Hindlimb muscle (tissue), 1 donor: Measurements from ENCODE around the gene OR56A4. TPM values are rescaled to one million over a fixed set of nuclear protein-coding genes. Genes with fewer than 3 reads are reported as not detected.

Source experiments
- DNase-seq: peaks from one replicate; pipeline ENCODE4 v3.0.0-alpha.2; 2013
- polyA plus RNA-seq: library from polyadenylated mRNA; unstranded; fragments of 120-200 nt; gene quantifications from one replicate; pipeline ENCODE4 v1.2.1, GENCODE V29; 2013; ENCODE audit not compliant: insufficient read length

OR56A4 gene, protein sequence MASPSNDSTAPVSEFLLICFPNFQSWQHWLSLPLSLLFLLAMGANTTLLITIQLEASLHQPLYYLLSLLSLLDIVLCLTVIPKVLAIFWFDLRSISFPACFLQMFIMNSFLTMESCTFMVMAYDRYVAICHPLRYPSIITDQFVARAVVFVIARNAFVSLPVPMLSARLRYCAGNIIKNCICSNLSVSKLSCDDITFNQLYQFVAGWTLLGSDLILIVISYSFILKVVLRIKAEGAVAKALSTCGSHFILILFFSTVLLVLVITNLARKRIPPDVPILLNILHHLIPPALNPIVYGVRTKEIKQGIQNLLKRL
- not detected for polyA plus RNA-seq

- no peak for DNase-seq
Observed at GRCh38 chr11:6006846-6007245, at the start of gene OR56A4. Gene OR56A4 (minus strand): TSS chr11:6006946. CDS start chr11:6002992, 3,954 bp downstream.

- DNase-seq, result no peak
Observed at GRCh38 chr11:6055569-6055968, 48.8 kb upstream of the OR56A4 start.

- DNase-seq, result no peak
Observed at GRCh38 chr11:6052374-6052773, 45.6 kb upstream of the OR56A4 start.

- no peak for DNase-seq
Observed at GRCh38 chr11:6040874-6041273, 34.1 kb upstream of the OR56A4 start.

- no peak for DNase-seq
Observed at GRCh38 chr11:6030708-6031405, 24.1 kb upstream of the OR56A4 start, which contains the start of gene OR56A1. Gene OR56A1 (minus strand): TSS chr11:6030758. CDS start chr11:6027692, 3,066 bp downstream.

DNA sequence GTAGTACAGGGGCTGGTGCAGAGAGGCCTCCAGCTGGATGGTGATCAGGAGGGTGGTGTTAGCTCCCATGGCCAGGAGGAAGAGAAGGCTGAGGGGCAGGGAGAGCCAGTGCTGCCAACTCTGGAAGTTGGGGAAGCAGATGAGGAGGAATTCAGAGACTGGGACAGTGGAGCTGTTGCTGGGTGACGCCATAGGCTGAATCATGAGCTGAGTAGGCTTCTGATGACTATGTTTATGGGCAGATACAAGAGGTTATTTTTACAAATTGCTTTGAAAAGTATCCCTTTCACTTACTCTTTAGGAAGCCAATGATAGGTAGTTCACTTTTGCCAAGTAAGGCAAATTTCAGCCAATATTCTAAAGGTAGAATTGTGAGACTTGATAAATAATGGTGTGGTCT, 20.8 kb upstream of the OR56A4 start:
- no peak for DNase-seq

GRCh38 chr11:6025056-6025455, 18.3 kb upstream of the OR56A4 start:
- DNase-seq, result no peak

DNA sequence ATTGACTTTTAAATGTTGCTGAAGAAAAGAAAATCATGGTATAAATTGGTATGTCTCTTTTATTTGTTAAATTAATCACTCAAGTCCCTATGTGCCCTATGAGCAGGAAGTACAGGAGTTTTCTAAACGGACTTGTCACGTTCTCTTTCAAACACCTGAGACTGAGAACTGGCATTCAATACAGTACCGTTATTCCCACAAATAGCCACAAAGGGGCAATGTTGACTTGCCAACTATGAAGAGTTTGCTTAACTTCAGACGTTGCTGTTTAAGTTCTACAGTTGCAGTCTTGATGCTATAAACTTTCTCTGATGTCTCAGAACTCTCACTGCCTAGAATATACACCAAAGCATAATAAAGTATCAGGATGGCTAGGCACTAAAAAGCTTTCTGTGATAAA, 16.2 kb upstream of the OR56A4 start:
- DNase-seq, result peak; percentile 16

DNA sequence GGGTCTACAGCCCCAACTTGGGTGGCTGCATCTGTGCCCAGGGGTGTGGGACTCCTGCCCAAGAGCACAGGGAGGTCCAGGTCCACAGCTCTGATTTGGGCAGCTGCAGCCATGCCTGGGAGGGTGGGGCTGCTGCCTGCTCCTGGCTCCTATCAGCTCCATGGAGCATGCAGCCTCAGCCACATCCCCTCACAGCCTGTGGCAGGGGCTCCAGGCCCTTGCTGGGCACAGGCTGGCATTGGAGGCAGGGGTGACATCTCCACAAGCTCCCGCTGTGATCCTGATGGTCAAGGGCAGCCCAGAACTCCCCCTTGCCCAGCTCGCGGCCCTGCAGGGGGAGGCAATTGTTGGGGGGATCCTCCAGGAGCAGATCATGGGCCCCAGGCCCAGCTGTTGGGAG, 6.3 kb upstream of the OR56A4 start:
- no peak for DNase-seq

GRCh38 chr11:6012035-6012668, 5.4 kb upstream of the OR56A4 start:
- DNase-seq, result no peak

DNA sequence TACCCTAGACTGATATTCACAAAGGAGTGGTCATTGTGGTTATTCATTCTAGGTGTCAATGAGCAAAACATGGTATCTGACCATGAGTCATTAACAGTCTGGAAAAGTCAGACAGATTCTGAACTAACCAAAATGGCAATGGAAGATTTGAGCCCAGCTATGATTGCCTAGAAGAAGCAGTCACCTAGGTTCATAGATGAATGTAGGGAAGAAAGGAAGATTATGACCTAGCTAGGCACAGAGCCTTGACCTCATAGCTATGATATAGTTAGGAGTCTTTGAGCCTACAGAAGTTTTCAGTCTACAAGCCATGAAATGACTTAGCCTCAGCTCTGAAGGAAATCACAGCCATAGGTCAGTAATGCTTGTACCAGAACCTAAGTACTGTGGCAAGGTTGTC, 351 bp downstream of the OR56A4 start:
- no peak for DNase-seq

DNA sequence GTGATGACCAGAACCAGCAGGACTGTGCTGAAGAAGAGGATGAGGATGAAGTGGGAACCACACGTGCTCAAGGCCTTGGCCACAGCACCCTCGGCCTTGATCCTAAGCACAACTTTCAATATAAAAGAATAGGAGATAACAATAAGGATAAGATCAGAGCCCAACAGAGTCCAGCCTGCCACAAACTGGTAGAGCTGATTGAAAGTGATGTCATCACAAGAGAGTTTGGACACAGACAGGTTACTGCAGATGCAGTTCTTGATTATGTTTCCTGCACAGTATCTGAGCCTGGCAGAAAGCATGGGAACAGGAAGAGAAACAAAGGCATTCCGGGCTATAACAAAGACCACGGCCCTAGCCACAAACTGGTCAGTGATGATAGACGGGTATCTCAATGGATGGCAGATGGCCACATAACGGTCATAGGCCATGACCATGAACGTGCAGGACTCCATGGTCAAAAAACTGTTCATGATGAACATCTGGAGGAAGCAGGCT, 4.5 kb downstream of the OR56A4 start:
- no peak for DNase-seq

DNA sequence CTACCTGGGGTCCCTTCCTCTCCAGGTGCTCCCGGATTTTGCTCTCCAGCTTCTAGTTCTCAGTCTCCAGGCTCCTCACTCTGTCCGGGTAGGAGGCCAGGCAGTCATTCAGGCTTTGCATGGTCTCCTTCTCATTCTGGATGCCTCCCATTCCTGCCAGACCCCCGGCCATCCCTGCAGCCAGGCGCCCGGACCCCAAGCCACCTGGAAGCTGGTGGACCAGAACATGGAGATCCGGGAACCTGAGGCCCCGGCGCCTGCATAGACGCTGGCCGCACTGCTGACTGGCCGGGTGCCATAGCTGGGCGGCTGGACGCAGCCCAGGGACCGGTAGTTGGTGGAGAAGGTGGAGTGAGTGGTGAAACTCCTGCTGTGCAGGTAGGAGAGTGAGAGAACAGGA, 12.0 kb downstream of the OR56A4 start:
- no peak for DNase-seq

- no peak for DNase-seq
Observed at GRCh38 chr11:5992604-5993251, 14.0 kb downstream of the OR56A4 start.

GRCh38 chr11:5992150-5992549, 14.6 kb downstream of the OR56A4 start:
- DNase-seq, result no peak

DNA sequence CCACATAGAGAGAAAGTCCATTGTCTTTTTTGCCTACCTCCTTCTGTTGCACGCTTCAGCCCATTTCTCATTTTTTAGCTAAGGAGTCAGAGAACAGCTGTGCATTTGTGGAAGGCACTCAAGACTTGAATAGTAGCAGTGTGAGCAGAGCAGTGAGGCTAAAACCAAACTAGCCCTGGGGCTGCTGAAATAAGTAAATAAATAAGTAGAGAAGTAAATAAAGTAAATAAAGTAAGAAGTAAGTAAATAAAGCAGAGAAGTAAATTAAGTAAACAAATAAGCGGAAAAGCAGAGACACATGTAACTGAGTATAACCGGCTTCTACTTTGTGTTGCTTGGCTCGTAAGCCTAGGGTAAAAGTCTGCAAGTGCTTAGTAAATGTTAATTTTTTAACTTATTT, 17.5 kb downstream of the OR56A4 start:
- DNase-seq, result no peak

- DNase-seq, result no peak
Observed at GRCh38 chr11:5986885-5987284, 19.9 kb downstream of the OR56A4 start, which contains the start of gene OR52L1. Gene OR52L1 (minus strand): TSS chr11:5986985. CDS start chr11:5986930, 55 bp downstream.

GRCh38 chr11:5983443-5983842, 23.3 kb downstream of the OR56A4 start:
- no peak for DNase-seq

DNA sequence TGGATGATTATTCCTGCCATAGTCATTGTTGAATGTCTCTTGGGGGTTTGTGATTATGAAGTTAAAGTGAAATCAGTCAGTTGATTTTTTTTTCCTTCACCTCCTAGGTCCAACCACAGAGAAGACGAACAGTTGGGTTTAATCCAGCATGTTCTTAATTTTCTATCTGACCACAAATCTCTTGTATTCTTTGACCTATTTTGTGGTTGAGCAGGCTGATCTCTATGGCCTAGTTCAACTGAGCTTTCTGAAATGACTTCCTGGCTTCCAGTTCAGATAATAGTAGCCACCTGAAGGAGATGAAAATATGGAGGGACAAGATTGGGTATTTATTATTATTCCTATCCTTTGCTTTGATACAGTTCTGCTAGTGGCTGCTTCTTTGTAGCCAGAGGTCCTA, 33.2 kb downstream of the OR56A4 start:
- DNase-seq, result no peak

DNA sequence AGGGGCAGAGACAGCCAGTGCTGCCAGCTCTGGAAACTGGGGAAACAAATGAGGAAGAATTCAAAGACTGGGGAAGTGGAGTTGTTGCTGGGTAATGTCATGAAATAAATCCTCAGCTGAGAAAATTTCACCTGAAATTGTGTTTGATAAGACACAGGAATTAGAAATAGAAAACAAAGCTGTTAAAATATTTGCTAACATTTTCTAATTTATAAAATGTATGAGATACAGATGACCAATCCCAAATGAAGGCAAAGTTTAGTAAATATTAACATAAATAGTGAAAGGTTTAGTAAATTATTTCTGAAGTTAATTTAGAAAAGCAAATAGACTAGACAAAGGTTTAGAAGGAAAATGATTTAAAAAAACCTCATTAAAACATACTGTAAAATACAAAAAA, 38.4 kb downstream of the OR56A4 start, which contains the start of gene OR56A5:
OR56A5 (minus strand) TSS at position 101 of the 400 bp plus-strand sequence; CDS start at position 101, 0 bp downstream.
- no peak for DNase-seq

DNA sequence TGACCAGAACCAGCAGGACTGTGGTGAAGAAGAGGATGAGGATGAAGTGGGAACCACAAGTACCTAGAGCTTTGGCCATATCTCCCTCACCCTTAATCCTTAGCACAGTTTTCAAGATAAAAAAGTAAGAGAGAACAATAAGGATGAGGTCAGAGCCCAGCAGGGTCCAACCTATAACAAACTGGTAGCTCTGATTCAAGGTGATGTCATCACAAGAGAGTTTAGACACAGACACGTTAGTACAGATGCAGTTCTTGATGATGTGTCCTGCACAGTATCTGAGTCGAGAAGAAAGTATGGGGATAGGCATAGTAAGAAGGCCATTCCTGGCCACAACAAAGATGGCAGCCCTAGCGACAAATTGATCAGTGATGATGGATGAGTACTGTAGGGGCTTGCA, 39.0 kb downstream of the OR56A4 start:
- DNase-seq, result no peak

DNA sequence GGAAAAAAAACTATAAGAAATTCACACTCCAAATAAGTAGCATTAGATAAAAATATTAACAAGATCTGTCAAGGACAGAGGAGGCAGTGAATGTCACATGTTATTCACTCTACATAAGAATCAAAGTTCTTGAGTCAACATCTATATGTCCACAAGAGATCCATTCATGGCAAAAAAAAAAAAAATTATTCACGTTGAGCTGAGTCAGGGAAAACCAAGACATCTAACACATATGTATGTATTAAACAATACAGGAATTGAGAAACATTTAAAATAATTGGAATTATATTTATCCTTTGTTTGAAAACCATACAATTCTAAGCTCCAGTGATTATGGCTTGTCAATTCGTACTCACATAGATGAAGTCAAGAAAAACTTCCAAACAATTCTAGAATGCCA, 39.8 kb downstream of the OR56A4 start:
- DNase-seq, result no peak
